Cardiac septum (tissue), 1 donor: ENCODE results near the gene MCC. TPM values are rescaled to one million over a fixed set of nuclear protein-coding genes. Genes with fewer than 3 reads are reported as not detected.
A peak's percentile ranks its signal among the peaks of the same experiment; 100 is the strongest.

Source experiments
- DNase-seq: peaks from one replicate; pipeline ENCODE4 v3.0.0-alpha.2; 2020; ENCODE audit warnings: low spot score
- intact Hi-C: fragments of 100-400 bp; cut with DNase I; formaldehyde crosslinking; loops from one replicate; pipeline ENCODE4 v1.14.0; 2022
- total RNA-seq: library from RNA; stranded (reverse); fragmentation: NEBNext Ultra II Directional; extraction: Animal tissue kit (Norgen Biotek cat#: 25700); gene quantifications from one replicate; pipeline ENCODE4 v1.2.1, GENCODE V29; 2021
- donor health status: DM: no; HTN: no; CAD: no.

MCC gene
- total RNA-seq, 1 donor from 2014 or later: 17.7 TPM

GRCh38 chr5:113338628-113339027 lies 149.6 kb downstream of the MCC start:
- DNase-seq: no peak
- intact Hi-C loops: no loop called here

- intact Hi-C loops: loop anchor here (2.0 kb wide), 2 partner anchors 175 to 271 kb away; partner anchors contain the start of gene YTHDC2
- no peak for DNase-seq
Observed at GRCh38 chr5:113337515-113338415, 150.5 kb downstream of the MCC start.

GRCh38 chr5:113336975-113337374 lies 151.3 kb downstream of the MCC start:
- intact Hi-C loops: loop anchor here (2.0 kb wide), 2 partner anchors 176 to 272 kb away; partner anchors contain the start of gene YTHDC2
- DNase-seq: no peak

- DNase-seq: no peak
- intact Hi-C loops: loop anchor here (5.0 kb wide), 3 partner anchors 36 to 336 kb away; no protein-coding TSS in a partner anchor
Observed at GRCh38 chr5:113333411-113333810, 154.8 kb downstream of the MCC start.

GRCh38 chr5:113331209-113331551 lies 157.1 kb downstream of the MCC start:
- no peak for DNase-seq
- intact Hi-C loops: loop anchor here (5.0 kb wide), 3 partner anchors 34 to 334 kb away; no protein-coding TSS in a partner anchor

- intact Hi-C loops: loop anchor here (5.0 kb wide), 3 partner anchors 33 to 333 kb away; no protein-coding TSS in a partner anchor
- DNase-seq: no peak
Observed at GRCh38 chr5:113330533-113331208, 157.6 kb downstream of the MCC start.

- no peak for DNase-seq
- intact Hi-C loops: loop anchor here (5.0 kb wide), 3 partner anchors 33 to 333 kb away; no protein-coding TSS in a partner anchor
Observed at GRCh38 chr5:113329981-113330380, 158.3 kb downstream of the MCC start.

- intact Hi-C loops: no loop called here
- DNase-seq: no peak
Observed at GRCh38 chr5:113325054-113325453, 163.2 kb downstream of the MCC start.

- no peak for DNase-seq
- intact Hi-C loops: loop anchor here (5.0 kb wide), 1 partner anchor 229 kb away; no protein-coding TSS in a partner anchor
Observed at GRCh38 chr5:113321276-113321675, 167.0 kb downstream of the MCC start.

- intact Hi-C loops: loop anchor here (5.0 kb wide), 1 partner anchor 228 kb away; no protein-coding TSS in a partner anchor
Observed at GRCh38 chr5:113320273-113320780, 167.9 kb downstream of the MCC start.

GRCh38 chr5:113319256-113320053 lies 168.8 kb downstream of the MCC start:
- intact Hi-C loops: loop anchor here (5.0 kb wide), 1 partner anchor 227 kb away; no protein-coding TSS in a partner anchor

More at GRCh38 chr5:113320273-113320780, 167.9 kb downstream of the MCC start:
- no peak for DNase-seq

GRCh38 chr5:113317636-113318035 lies 170.6 kb downstream of the MCC start:
- intact Hi-C loops: no loop called here
- no peak for DNase-seq

More at GRCh38 chr5:113319256-113320053, 168.8 kb downstream of the MCC start:
- no peak for DNase-seq

- intact Hi-C loops: no loop called here
- DNase-seq: no peak
Observed at GRCh38 chr5:113311301-113311700, 177.0 kb downstream of the MCC start.

GRCh38 chr5:113302120-113302519 lies 186.1 kb downstream of the MCC start:
- no peak for DNase-seq
- intact Hi-C loops: no loop called here

GRCh38 chr5:113299591-113299990 lies 188.7 kb downstream of the MCC start:
- DNase-seq: no peak
- intact Hi-C loops: loop anchor here (5.0 to 10.0 kb wide), 2 partner anchors 33 to 215 kb away; no protein-coding TSS in a partner anchor

- intact Hi-C loops: loop anchor here (5.0 to 10.0 kb wide), 2 partner anchors 36 to 212 kb away; no protein-coding TSS in a partner anchor
- DNase-seq: no peak
Observed at GRCh38 chr5:113296676-113297075, 191.6 kb downstream of the MCC start.

GRCh38 chr5:113295111-113295539 lies 193.1 kb downstream of the MCC start:
- intact Hi-C loops: loop anchor here (2.0 to 10.0 kb wide), 3 partner anchors 37 to 210 kb away; no protein-coding TSS in a partner anchor
- DNase-seq: no peak

- peak; percentile 95 for DNase-seq
- intact Hi-C loops: loop anchor here (2.0 to 10.0 kb wide), 4 partner anchors 37 to 210 kb away; no protein-coding TSS in a partner anchor
Observed at GRCh38 chr5:113294311-113295110, 193.7 kb downstream of the MCC start.
